Measurements from ENCODE around the gene ACOXL.
"Not testable (repeated sequence)": the region's sequence is repeated elsewhere in the genome, so short reads cannot be mapped to it uniquely, and the experiment has no call there.

ACOXL gene

GRCh38 chr2:111066062-111066593 is 333.8 kb downstream of the ACOXL start:
- DNase-seq (ENCODE audit: low spot score): no peak

GRCh38 chr2:111068435-111069058 is 336.2 kb downstream of the ACOXL start:
- DNase-seq (ENCODE audit: low spot score): peak; percentile 75

GRCh38 chr2:111069722-111070121 is 337.3 kb downstream of the ACOXL start:
- no peak for DNase-seq (ENCODE audit: low spot score)

- DNase-seq (ENCODE audit: low spot score): no peak
These were observed 339.3 kb downstream of the ACOXL start for GRCh38 chr2:111071600-111072171.

- peak; percentile 18 for DNase-seq (ENCODE audit: low spot score)
These were observed 340.0 kb downstream of the ACOXL start for GRCh38 chr2:111072220-111072871.

GRCh38 chr2:111082659-111083058 is 350.3 kb downstream of the ACOXL start:
- not testable (repeated sequence) for DNase-seq (ENCODE audit: low spot score)

- DNase-seq (ENCODE audit: low spot score): no peak
These were observed 359.4 kb downstream of the ACOXL start for GRCh38 chr2:111091811-111092211.

GRCh38 chr2:111094691-111095090 is 362.3 kb downstream of the ACOXL start:
- DNase-seq (ENCODE audit: low spot score): no peak

GRCh38 chr2:111095434-111095833 is 363.1 kb downstream of the ACOXL start:
- DNase-seq (ENCODE audit: low spot score): no peak

GRCh38 chr2:111099402-111099801 is 367.0 kb downstream of the ACOXL start:
- DNase-seq (ENCODE audit: low spot score): no peak

GRCh38 chr2:111100087-111100764 is 367.9 kb downstream of the ACOXL start:
- DNase-seq (ENCODE audit: low spot score): no peak

- no peak for DNase-seq (ENCODE audit: low spot score)
These were observed 368.4 kb downstream of the ACOXL start for GRCh38 chr2:111100765-111101162.

- no peak for DNase-seq (ENCODE audit: low spot score)
These were observed 369.2 kb downstream of the ACOXL start for GRCh38 chr2:111101592-111101991.

GRCh38 chr2:111102216-111102615 is 369.8 kb downstream of the ACOXL start:
- DNase-seq (ENCODE audit: low spot score): no peak

GRCh38 chr2:111105926-111106325 is 373.6 kb downstream of the ACOXL start:
- DNase-seq (ENCODE audit: low spot score): no peak

GRCh38 chr2:111106706-111107105 is 374.3 kb downstream of the ACOXL start:
- DNase-seq (ENCODE audit: low spot score): no peak

- DNase-seq (ENCODE audit: low spot score): no peak
These were observed 376.4 kb downstream of the ACOXL start for GRCh38 chr2:111108745-111109271.

GRCh38 chr2:111111101-111111755 is 378.9 kb downstream of the ACOXL start:
- DNase-seq (ENCODE audit: low spot score): no peak

- no peak for DNase-seq (ENCODE audit: low spot score)
These were observed 381.5 kb downstream of the ACOXL start for GRCh38 chr2:111113838-111114237.

- DNase-seq (ENCODE audit: low spot score): no peak
These were observed 383.8 kb downstream of the ACOXL start for GRCh38 chr2:111116011-111116746.

Data from LoVo (cell line).